HL-60/S4 treated with retinoic acid at 250 ng/mL for 4 days and 3 days (cell line): ENCODE results near the gene ADNP.

ENCODE experiments used
- in situ Hi-C: fragments of 300-500 bp; cut with MboI; formaldehyde crosslinking; loops from 2 replicates; pipeline ENCODE4 v1.7.0; 2022; ENCODE audit warnings: low sequenced_read_pairs

The ADNP gene

DNA sequence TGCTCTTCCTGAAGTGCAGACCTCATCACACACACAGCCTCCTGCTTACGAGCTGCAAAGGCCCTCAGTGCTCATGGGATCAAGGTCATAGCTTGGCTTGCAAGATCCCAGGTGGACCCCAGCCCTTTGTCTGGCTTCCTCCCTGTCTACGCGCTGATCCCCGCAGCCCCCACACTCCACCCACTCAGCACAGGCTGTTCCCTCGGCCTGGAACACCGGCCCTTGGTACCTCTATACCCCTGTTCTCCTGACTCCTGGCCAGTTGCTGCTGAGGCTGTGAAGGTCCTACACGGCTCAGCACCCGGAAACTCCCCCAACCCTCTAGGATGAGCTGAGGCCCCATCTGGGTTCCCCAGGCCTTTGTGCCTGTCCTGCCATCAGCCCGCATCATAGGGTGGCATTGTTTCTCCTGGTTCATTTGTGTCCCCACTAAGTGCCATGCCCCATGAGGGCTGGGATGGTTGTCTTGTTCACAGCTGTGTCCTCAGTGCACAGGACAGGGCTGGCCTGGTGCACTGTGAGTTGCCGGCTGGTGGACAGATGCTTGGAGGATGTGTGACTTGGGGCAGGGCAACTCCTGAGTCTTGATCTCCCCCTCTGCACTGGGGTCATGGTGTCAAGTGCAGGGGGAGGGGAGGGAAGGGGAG is 57.0 kb downstream of the ADNP start:
- in situ Hi-C loops, result no loop called here

DNA sequence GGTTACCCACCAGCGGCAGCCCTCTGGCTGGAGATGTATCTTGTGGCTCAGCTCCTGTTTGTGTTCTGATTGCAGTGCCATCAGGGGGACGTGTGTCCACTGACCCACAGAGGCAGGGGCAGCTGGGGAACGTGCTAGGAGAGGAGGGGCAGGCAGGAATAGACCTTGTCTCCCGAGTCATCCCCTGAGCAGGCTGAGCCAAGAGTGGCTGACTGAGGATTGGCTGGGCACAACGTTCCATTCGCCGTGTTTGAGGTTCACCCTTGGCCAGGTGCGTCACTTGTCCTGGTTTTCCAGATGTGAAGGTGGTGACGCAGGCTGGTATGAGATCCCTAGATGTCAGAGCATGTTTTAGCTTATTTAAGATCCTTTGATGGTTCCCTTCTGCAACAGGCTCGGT is 57.7 kb downstream of the ADNP start:
- in situ Hi-C loops, result no loop called here

GRCh38 chr20:50872560-50873425 is 58.4 kb downstream of the ADNP start:
- in situ Hi-C loops, result no loop called here

DNA sequence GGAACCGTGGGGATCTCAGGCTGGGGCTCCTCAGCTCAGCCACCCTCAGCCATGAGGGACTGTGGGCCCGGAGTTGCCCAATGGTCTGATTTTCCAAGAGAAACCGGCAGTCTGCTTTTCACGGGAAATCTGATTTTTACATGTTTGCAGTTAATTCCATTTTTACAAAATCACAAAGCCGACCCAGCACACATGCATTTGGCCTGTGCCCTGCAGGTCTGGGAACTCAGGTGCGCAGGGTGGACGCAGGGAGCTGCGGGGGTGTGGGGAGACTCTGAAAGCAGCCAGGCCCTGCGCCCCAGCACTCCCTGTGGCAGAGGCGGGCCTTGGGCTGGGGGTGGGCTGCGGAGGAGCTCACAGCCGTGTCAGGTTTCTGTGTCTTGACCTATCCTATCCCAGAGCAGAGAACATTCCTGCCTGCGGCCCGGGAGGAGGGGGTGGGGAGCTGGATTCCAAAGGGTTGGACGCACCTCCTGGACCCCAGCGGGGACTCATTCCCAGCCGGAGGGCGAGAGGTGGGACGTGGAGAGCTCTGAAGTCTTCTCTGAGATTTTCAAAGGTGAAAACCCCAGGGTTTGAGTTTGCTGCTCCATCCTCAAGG is 60.6 kb downstream of the ADNP start:
- in situ Hi-C loops, result no loop called here

- in situ Hi-C loops, result no loop called here
These were observed 62.4 kb downstream of the ADNP start for GRCh38 chr20:50868509-50869495.

GRCh38 chr20:50867805-50868204 is 63.4 kb downstream of the ADNP start:
- in situ Hi-C loops, result no loop called here

GRCh38 chr20:50866831-50867230 is 64.4 kb downstream of the ADNP start:
- in situ Hi-C loops, result no loop called here

DNA sequence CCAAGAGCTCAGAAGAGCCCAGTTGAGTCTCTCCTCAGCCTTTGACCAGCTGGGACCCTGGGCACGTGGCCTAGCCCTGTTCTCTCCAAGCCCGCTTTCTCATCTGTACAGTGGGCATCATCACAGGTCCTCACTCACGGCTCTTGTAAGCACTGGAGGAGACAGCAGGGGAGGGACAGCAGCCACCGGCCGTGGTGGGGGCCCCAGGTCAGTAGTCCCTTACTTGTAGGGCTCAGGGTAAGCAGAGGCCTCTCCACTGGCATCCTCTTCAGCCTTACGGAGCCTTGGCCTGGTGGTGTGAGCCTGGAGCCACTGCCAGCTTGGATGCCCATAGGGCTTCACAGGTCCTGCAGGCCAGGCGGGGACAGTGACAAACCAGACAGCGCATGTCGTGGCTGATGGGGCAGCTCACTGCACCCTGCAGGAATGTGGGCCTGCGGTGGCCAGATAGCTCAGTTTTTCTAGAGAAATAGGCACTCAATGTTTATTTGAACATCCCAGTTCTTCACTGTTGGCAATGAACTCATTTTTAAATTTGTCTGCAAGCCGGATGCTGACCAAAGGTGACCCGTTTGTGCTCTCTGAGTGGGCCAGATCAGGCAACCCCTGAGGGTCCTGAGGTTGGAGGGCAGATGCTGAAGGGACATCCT is 65.1 kb downstream of the ADNP start:
- in situ Hi-C loops, result no loop called here

- in situ Hi-C loops, result no loop called here
These were observed 65.6 kb downstream of the ADNP start for GRCh38 chr20:50865591-50865990.

DNA sequence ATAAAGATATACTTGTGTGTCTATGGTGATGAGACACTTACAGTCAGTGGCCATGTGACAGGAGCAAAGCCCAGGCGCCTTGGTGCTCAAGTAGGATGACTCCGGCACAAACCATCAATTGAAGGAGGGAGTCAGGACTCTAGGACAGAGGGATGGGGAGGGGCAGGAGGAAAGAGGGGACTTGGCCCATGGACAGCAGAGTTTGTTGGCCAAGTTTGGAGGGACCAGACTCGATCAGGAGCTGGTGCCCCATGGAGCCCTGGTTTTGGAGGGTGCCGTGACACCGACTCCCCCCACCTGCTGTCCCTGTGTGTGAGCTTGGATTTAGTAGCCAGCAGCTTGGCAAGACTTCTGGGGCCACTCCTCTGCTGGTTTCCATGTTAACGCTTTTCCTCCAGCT is 66.1 kb downstream of the ADNP start:
- in situ Hi-C loops, result no loop called here

- in situ Hi-C loops, result no loop called here
These were observed 68.7 kb downstream of the ADNP start for GRCh38 chr20:50862546-50862945.

GRCh38 chr20:50861012-50861411 is 70.2 kb downstream of the ADNP start:
- in situ Hi-C loops, result no loop called here

DNA sequence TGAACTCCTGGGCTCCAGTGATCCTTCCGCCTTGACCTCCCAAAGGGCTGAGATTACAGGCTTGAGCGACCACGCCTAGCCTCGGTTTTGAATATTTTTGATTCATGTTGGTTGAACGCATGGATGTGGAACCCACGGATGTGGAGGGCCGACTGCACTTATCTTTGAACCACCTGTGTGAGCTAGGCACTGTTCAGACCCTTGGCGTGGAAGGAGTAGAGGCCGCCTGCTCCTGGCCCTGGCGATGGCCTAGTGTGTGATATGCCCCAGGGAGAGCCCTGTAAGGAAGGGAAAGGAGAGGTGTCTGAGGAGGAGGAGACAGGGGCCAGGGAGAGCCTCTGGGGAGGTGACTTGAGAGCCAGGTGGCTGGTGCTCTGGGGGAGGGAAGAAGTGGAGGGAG is 72.1 kb downstream of the ADNP start:
- in situ Hi-C loops, result no loop called here

GRCh38 chr20:50858525-50858924 is 72.7 kb downstream of the ADNP start:
- in situ Hi-C loops, result no loop called here

DNA sequence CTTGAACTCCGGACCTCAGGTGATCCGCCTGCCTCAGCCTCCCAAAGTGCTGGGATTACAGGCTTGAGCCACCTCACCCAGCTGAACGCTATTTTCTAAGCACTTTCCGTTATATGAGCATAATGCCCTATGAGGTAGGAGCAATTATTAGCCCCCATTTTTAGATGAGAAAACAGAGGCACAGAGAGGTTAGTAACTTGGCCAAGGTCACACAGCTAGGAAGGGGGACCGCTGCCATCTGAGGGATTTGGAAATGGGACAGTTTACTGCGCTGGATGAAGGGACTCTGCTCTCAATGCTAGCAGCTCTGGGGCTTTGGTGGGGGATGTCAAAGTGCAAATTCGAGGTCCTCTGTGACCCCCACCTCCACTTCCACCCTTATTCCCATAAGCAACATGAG is 73.9 kb downstream of the ADNP start:
- in situ Hi-C loops, result no loop called here

- in situ Hi-C loops, result no loop called here
These were observed 74.7 kb downstream of the ADNP start for GRCh38 chr20:50856475-50857041.

DNA sequence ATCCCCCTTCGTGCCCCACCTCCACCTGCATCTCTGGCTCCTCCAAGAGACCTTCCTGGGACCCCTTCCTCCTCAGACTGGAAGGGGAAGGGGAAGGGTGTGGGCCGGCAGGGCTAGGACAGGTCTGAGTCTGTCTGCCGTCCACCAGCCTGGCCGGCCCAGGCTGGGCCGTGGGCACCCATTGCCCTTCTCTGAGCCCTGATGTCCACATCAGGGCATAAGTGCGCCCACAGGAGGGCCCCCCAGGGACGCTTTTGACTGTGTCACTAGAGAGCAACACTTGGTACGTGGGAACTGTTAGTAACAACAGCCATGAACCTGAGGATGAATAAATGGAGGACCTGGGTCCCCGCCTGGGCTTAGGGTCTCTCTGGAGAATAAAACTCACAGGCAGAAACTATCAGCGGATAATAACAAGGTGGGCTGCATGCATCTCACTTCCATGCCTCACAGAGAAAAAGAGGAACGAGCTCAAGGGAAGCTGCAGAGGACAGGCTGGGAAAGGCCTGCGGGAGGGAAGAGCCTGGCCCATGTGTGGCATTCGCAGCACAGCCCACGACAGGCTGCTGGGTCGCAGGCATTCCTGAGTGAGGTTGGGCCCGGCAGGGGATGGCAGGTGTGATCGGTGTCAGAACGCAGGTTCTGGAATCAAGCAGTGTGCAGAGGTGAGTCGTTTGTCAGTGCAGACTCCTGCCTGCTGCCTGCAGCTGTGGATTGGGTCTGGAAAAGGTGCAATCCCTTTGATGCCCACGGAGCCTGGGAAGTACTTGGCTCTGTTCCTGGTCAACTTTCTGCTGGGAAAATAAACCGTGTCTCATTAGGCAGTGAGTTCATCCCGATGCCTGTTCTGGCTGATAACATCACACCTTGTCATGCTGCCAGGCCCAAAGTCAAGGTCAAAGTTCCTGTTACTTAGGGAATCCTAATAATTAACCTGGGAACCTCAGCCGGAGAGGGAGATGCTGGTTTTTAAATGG is 75.5 kb downstream of the ADNP start:
- in situ Hi-C loops, result no loop called here

DNA sequence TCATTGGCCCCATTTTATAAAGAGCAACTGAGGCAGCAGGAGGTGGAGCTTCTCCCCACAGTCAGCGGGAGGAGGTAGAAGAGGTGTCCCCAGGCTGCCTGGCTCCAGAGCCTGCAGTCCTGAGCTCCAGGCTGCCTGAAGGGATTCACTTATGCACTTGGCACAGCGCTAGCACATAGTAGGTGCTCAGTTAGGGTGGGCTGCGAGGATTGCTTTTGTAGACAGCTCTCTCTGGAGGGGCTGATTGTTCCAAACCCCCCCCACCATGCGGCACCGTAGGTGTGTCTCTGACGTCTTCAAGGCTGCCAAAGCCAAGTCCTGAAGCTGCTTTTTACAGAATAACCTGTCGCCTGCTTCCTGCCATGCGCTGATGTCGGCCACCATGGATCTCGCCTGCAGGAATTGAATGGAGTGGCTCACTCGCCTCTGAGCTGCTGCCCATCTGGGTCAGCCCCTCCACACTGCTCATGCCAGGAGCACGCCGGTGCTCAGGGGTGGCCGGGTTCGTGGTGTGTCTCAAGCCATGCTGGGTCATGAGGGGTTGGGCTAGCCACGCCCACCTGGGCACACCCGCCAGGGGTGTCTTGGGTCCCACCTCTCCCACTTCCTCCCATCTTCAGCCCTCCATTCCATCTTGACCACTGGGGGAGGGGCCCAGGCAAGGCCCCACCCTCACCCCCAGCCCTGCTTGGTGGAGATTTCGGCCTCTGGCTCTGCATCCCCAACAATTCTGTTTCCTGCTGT is 76.6 kb downstream of the ADNP start:
- in situ Hi-C loops, result no loop called here
